HepG2 (cell line): Measurements from ENCODE around the gene FAM43B. TPM values are rescaled to one million over a fixed set of nuclear protein-coding genes. Genes with fewer than 3 reads are reported as not detected.

Experiments used
- ATF7 ChIP-seq, 2 experiments: fragments of 450-650 bp in 1 of 2; sonication (generic) in 1 of 2; formaldehyde crosslinking in 1 of 2; IDR thresholded peaks; 2 replicates each; pipeline versions ENCODE4 v1.4.0 to v1.6.1; 2016 to 2020; ENCODE audit warnings: antibody characterized with exemption in 1 of 2, mild to moderate bottlenecking in 1 of 2, missing genetic modification reagents in 1 of 2
- MXD1 ChIP-seq: sonication (generic); formaldehyde crosslinking; IDR thresholded peaks from 2 replicates; pipeline ENCODE4 v1.4.0; 2020; ENCODE audit warnings: mild to moderate bottlenecking, missing genetic modification reagents
- NCOA2 ChIP-seq: sonication (generic); formaldehyde crosslinking; IDR thresholded peaks from 2 replicates; pipeline ENCODE4 v1.8.0; 2022; ENCODE audit warnings: inconsistent platforms
- PATZ1 ChIP-seq: sonication (generic); formaldehyde crosslinking; IDR thresholded peaks from 2 replicates; pipeline ENCODE4 v1.4.0; 2020; ENCODE audit warnings: missing genetic modification reagents
- SP5 ChIP-seq: IDR thresholded peaks from 2 replicates; pipeline ENCODE4 v1.6.1; 2016; ENCODE audit warnings: low read depth, borderline replicate concordance
- ZNF18 ChIP-seq: sonication (generic); formaldehyde crosslinking; IDR thresholded peaks from 2 replicates; pipeline ENCODE4 v1.8.0; 2022; ENCODE audit warnings: mild to moderate bottlenecking, missing genetic modification reagents; ENCODE audit not compliant: insufficient replicate concordance
- ZNF383 ChIP-seq: sonication (generic); formaldehyde crosslinking; IDR thresholded peaks from 2 replicates; pipeline ENCODE4 v1.4.0; 2020; ENCODE audit warnings: missing genetic modification reagents, mild to moderate bottlenecking, borderline replicate concordance
- polyA plus RNA-seq, 8 experiments: library from polyadenylated mRNA; depleted of rRNA in 3 of 8; stranded (reverse) in 7 of 8; unstranded in 1 of 8; fragments of >200 nt; fragmentation: Illumina TruSeq in 4 of 8; extraction: Trizol in 4 of 8; gene quantifications; 2 replicates each; pipeline versions ENCODE4 v1.2.1 to v1.2.3, GENCODE V29; 2011 to 2016; ENCODE audit warnings: low read depth in 4 of 8, missing spikeins in 1 of 8, mixed read lengths in 1 of 8; ENCODE audit not compliant: insufficient read depth in 1 of 8
- total RNA-seq, 5 experiments: library from RNA; depleted of rRNA; stranded (reverse); fragments of >200 nt; fragmentation: Illumina TruSeq; extraction: Trizol; gene quantifications; 2 replicates each; pipeline ENCODE4 v1.2.3, GENCODE V29; 2016; ENCODE audit warnings: low read depth in 1 of 5
- TF ChIP-seq, protein P1 (sequence below): sonication (generic); formaldehyde crosslinking; IDR thresholded peaks from 2 replicates; pipeline ENCODE4 v1.4.0; 2020; ENCODE audit warnings: mild to moderate bottlenecking, missing genetic modification reagents
- TF ChIP-seq, protein P2 (sequence below): fragments of 450-650 bp; IDR thresholded peaks from 2 replicates; pipeline ENCODE4 v1.6.1; 2017; ENCODE audit warnings: mild to moderate bottlenecking
- TF ChIP-seq, protein P3 (sequence below): sonication (generic); formaldehyde crosslinking; IDR thresholded peaks from 2 replicates; pipeline ENCODE4 v1.8.0; 2022; ENCODE audit warnings: mild to moderate bottlenecking, missing genetic modification reagents, moderate library complexity
- TF ChIP-seq, protein P4 (sequence below): sonication (generic); formaldehyde crosslinking; IDR thresholded peaks from 2 replicates; pipeline ENCODE4 v1.4.0; 2020; ENCODE audit warnings: missing genetic modification reagents

FAM43B gene
- total and polyA plus RNA-seq, 2 of the 13 experiments (the other 11 are each of a cell fraction or from before 2014, with no cell fraction given): 0.63 to 3.7 TPM

- TF ChIP-seq, protein P1, sequence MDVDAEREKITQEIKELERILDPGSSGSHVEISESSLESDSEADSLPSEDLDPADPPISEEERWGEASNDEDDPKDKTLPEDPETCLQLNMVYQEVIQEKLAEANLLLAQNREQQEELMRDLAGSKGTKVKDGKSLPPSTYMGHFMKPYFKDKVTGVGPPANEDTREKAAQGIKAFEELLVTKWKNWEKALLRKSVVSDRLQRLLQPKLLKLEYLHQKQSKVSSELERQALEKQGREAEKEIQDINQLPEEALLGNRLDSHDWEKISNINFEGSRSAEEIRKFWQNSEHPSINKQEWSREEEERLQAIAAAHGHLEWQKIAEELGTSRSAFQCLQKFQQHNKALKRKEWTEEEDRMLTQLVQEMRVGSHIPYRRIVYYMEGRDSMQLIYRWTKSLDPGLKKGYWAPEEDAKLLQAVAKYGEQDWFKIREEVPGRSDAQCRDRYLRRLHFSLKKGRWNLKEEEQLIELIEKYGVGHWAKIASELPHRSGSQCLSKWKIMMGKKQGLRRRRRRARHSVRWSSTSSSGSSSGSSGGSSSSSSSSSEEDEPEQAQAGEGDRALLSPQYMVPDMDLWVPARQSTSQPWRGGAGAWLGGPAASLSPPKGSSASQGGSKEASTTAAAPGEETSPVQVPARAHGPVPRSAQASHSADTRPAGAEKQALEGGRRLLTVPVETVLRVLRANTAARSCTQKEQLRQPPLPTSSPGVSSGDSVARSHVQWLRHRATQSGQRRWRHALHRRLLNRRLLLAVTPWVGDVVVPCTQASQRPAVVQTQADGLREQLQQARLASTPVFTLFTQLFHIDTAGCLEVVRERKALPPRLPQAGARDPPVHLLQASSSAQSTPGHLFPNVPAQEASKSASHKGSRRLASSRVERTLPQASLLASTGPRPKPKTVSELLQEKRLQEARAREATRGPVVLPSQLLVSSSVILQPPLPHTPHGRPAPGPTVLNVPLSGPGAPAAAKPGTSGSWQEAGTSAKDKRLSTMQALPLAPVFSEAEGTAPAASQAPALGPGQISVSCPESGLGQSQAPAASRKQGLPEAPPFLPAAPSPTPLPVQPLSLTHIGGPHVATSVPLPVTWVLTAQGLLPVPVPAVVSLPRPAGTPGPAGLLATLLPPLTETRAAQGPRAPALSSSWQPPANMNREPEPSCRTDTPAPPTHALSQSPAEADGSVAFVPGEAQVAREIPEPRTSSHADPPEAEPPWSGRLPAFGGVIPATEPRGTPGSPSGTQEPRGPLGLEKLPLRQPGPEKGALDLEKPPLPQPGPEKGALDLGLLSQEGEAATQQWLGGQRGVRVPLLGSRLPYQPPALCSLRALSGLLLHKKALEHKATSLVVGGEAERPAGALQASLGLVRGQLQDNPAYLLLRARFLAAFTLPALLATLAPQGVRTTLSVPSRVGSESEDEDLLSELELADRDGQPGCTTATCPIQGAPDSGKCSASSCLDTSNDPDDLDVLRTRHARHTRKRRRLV (CRISPR knock-in tag): no peak
- TF ChIP-seq ZNF383 (CRISPR knock-in tag) (peak; percentile 50; the same call in 1 of the 2 replicates), ATF7 (IDR thresholded peaks at IDR 0.05) (no peak), ATF7 (CRISPR knock-in tag; IDR thresholded peaks at IDR 0.05) (0 out of 2 replicates have a peak, but pooled peaks have one; percentile 23), MXD1 (CRISPR knock-in tag) (no peak), NCOA2 (no peak), PATZ1 (no peak), SP5 (peak; percentile 12; the same call in 1 of the 2 replicates), ZNF18 (CRISPR knock-in tag) (no peak)
- TF ChIP-seq, protein P2, sequence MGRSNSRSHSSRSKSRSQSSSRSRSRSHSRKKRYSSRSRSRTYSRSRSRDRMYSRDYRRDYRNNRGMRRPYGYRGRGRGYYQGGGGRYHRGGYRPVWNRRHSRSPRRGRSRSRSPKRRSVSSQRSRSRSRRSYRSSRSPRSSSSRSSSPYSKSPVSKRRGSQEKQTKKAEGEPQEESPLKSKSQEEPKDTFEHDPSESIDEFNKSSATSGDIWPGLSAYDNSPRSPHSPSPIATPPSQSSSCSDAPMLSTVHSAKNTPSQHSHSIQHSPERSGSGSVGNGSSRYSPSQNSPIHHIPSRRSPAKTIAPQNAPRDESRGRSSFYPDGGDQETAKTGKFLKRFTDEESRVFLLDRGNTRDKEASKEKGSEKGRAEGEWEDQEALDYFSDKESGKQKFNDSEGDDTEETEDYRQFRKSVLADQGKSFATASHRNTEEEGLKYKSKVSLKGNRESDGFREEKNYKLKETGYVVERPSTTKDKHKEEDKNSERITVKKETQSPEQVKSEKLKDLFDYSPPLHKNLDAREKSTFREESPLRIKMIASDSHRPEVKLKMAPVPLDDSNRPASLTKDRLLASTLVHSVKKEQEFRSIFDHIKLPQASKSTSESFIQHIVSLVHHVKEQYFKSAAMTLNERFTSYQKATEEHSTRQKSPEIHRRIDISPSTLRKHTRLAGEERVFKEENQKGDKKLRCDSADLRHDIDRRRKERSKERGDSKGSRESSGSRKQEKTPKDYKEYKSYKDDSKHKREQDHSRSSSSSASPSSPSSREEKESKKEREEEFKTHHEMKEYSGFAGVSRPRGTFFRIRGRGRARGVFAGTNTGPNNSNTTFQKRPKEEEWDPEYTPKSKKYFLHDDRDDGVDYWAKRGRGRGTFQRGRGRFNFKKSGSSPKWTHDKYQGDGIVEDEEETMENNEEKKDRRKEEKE: no peak
- TF ChIP-seq, protein P3, sequence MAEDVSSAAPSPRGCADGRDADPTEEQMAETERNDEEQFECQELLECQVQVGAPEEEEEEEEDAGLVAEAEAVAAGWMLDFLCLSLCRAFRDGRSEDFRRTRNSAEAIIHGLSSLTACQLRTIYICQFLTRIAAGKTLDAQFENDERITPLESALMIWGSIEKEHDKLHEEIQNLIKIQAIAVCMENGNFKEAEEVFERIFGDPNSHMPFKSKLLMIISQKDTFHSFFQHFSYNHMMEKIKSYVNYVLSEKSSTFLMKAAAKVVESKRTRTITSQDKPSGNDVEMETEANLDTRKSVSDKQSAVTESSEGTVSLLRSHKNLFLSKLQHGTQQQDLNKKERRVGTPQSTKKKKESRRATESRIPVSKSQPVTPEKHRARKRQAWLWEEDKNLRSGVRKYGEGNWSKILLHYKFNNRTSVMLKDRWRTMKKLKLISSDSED: no peak
- TF ChIP-seq, protein P4, sequence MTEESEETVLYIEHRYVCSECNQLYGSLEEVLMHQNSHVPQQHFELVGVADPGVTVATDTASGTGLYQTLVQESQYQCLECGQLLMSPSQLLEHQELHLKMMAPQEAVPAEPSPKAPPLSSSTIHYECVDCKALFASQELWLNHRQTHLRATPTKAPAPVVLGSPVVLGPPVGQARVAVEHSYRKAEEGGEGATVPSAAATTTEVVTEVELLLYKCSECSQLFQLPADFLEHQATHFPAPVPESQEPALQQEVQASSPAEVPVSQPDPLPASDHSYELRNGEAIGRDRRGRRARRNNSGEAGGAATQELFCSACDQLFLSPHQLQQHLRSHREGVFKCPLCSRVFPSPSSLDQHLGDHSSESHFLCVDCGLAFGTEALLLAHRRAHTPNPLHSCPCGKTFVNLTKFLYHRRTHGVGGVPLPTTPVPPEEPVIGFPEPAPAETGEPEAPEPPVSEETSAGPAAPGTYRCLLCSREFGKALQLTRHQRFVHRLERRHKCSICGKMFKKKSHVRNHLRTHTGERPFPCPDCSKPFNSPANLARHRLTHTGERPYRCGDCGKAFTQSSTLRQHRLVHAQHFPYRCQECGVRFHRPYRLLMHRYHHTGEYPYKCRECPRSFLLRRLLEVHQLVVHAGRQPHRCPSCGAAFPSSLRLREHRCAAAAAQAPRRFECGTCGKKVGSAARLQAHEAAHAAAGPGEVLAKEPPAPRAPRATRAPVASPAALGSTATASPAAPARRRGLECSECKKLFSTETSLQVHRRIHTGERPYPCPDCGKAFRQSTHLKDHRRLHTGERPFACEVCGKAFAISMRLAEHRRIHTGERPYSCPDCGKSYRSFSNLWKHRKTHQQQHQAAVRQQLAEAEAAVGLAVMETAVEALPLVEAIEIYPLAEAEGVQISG (CRISPR knock-in tag): no peak
Observed at GRCh38 chr1:20588634-20589225, 36.4 kb downstream of the FAM43B start, which contains the start of gene CDA (continued).
